Progenitor cell of endocrine pancreas (in vitro differentiated cells): ENCODE data around the gene TSGA10. TPM values are rescaled to one million over a fixed set of nuclear protein-coding genes. Genes with fewer than 3 reads are reported as not detected.

Source experiments
- DNase-seq: peaks from one replicate; pipeline ENCODE4 v3.0.0; 2021; ENCODE audit warnings: low spot score; ENCODE audit not compliant: unreplicated experiment
- H3K27ac Mint-ChIP-seq: 2 replicates; pipeline ENCODE4 v1.8.0; 2021; ENCODE audit warnings: mild to moderate bottlenecking, moderate library complexity, mixed read lengths
- H3K27me3 Mint-ChIP-seq: 2 replicates; pipeline ENCODE4 v1.8.0; 2021; ENCODE audit warnings: mixed read lengths
- H3K36me3 Mint-ChIP-seq: 2 replicates; pipeline ENCODE4 v1.8.0; 2022; ENCODE audit warnings: mixed read lengths; ENCODE audit not compliant: insufficient read depth
- H3K4me1 Mint-ChIP-seq: 2 replicates; pipeline ENCODE4 v1.8.0; 2021; ENCODE audit warnings: low read depth, mixed read lengths
- H3K4me3 Mint-ChIP-seq: 2 replicates; pipeline ENCODE4 v1.8.0; 2021; ENCODE audit warnings: low read depth, mild to moderate bottlenecking, moderate library complexity, mixed read lengths
- H3K9me3 Mint-ChIP-seq: 2 replicates; pipeline ENCODE4 v1.8.0; 2021; ENCODE audit warnings: low read depth, mixed read lengths
- total RNA-seq: library from RNA; stranded (reverse); gene quantifications from 2 replicates; pipeline ENCODE4 v1.2.1, GENCODE V29; 2021
- TF ChIP-seq, protein P1 (sequence below): fragments of 200-600 bp; sonication (generic); IDR thresholded peaks from one replicate; pipeline ENCODE4 v1.5.0; 2021; ENCODE audit warnings: antibody characterized with exemption, mild to moderate bottlenecking; ENCODE audit not compliant: unreplicated experiment

TSGA10 gene
- total RNA-seq, 1 donor from 2014 or later, result 13.8 TPM

DNA sequence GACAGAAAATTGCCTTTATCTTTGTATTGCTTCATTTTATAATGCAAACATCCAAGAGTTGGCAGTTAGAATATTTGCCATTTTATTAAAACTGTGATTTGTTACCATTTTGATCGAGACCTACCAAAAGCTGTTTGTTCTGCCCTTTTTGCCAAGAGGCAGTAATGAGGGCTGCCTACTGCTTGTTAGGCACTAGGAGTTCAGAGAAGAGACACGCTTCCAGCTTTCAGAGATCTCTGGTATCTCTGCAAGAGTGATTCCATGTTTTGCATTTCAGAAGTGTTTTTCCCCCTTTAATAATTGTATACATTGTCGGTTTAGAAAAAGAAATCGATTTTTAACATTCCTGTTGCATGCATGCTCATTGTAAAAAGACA, 26.9 kb upstream of the TSGA10 start:
- Mint-ChIP-seq H3K36me3 (no peaks in the 10 kb centered on the region), H3K9me3 (no peaks in the 10 kb centered on the region), H3K4me1 (peaks cover 19% of the 10 kb centered on the region), H3K27ac (peak overlapping the region; percentile 97), H3K27me3 (no peaks in the 10 kb centered on the region), H3K4me3 (peak overlapping the region; percentile 98)
- TF ChIP-seq, protein P1, sequence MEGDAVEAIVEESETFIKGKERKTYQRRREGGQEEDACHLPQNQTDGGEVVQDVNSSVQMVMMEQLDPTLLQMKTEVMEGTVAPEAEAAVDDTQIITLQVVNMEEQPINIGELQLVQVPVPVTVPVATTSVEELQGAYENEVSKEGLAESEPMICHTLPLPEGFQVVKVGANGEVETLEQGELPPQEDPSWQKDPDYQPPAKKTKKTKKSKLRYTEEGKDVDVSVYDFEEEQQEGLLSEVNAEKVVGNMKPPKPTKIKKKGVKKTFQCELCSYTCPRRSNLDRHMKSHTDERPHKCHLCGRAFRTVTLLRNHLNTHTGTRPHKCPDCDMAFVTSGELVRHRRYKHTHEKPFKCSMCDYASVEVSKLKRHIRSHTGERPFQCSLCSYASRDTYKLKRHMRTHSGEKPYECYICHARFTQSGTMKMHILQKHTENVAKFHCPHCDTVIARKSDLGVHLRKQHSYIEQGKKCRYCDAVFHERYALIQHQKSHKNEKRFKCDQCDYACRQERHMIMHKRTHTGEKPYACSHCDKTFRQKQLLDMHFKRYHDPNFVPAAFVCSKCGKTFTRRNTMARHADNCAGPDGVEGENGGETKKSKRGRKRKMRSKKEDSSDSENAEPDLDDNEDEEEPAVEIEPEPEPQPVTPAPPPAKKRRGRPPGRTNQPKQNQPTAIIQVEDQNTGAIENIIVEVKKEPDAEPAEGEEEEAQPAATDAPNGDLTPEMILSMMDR, result no peak
- no peak for DNase-seq

GRCh38 chr2:99180755-99181623, 26.2 kb upstream of the TSGA10 start, which contains the start of the genes MITD1 and MRPL30:
MITD1 (minus strand) TSS chr2:99181058; CDS start chr2:99180981, 77 bp downstream.
MRPL30 (plus strand) TSS chr2:99181184; CDS start chr2:99186204, 5,020 bp downstream.
- no peaks in the 10 kb centered on the region for H3K36me3 Mint-ChIP-seq
- TF ChIP-seq, protein P1, result no peak
- peak within 1 kb of the TSS; percentile 97 for H3K27ac Mint-ChIP-seq
- peak; percentile 81 for DNase-seq
- no peaks in the 10 kb centered on the region for H3K27me3 Mint-ChIP-seq
- peaks cover 19% of the 10 kb centered on the region for H3K4me1 Mint-ChIP-seq
- peak within 1 kb of the TSS; percentile 98 for H3K4me3 Mint-ChIP-seq
- no peaks in the 10 kb centered on the region for H3K9me3 Mint-ChIP-seq

GRCh38 chr2:99171377-99172140, 16.8 kb upstream of the TSGA10 start:
- H3K4me1 Mint-ChIP-seq, result no peaks in the 10 kb centered on the region
- H3K27ac Mint-ChIP-seq, result no peak overlapping the region
- H3K4me3 Mint-ChIP-seq, result no peak overlapping the region
- H3K27me3 Mint-ChIP-seq, result no peaks in the 10 kb centered on the region
- TF ChIP-seq, protein P1, result no peak
- DNase-seq, result no peak
- H3K9me3 Mint-ChIP-seq, result no peaks in the 10 kb centered on the region
- peaks cover 4% of the 10 kb centered on the region for H3K36me3 Mint-ChIP-seq

- H3K4me3 Mint-ChIP-seq, result no peak overlapping the region
- TF ChIP-seq, protein P1, result no peak
- peaks cover 7% of the 10 kb centered on the region for H3K36me3 Mint-ChIP-seq
- H3K9me3 Mint-ChIP-seq, result no peaks in the 10 kb centered on the region
- H3K27me3 Mint-ChIP-seq, result no peaks in the 10 kb centered on the region
- H3K27ac Mint-ChIP-seq, result no peak overlapping the region
- H3K4me1 Mint-ChIP-seq, result no peaks in the 10 kb centered on the region
- DNase-seq, result no peak
These were observed 14.8 kb upstream of the TSGA10 start for GRCh38 chr2:99169534-99169933.

DNA sequence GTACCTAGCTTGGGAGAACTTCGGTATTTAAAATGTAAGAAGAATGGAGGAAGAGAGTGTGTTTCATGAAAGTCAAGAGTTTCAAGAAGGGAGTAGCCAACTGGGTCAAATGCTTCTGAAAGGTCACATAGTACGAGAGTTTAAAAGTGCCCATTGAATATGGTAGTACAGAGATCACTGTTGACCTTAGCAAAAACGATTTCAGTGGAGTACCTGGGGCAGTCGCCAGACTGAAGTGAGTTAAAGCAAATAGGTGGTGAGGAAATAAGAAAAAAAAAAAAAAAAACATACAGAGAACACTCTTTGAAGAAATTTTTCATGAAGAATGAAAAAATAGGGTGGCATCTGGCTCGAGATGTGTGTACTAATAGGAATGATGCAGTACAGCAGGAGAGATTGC, 11.5 kb upstream of the TSGA10 start:
- TF ChIP-seq, protein P1, result no peak
- Mint-ChIP-seq H3K9me3 (no peaks in the 10 kb centered on the region), H3K27ac (no peak overlapping the region), H3K36me3 (peaks cover 8% of the 10 kb centered on the region), H3K4me1 (no peaks in the 10 kb centered on the region), H3K27me3 (no peaks in the 10 kb centered on the region), H3K4me3 (no peak overlapping the region)
- no peak for DNase-seq
